Osteoblast (primary cell): ENCODE results near the gene GRK3. TPM values are rescaled to one million over a fixed set of nuclear protein-coding genes. Genes with fewer than 3 reads are reported as not detected.

Experiments used
- DNase-seq: peaks from one replicate; pipeline ENCODE4 v3.0.0; 2011; ENCODE audit warnings: low spot score, mixed read lengths; ENCODE audit not compliant: insufficient read length; ENCODE audit errors: missing footprints
- H2AFZ ChIP-seq: 2 replicates; pipeline ENCODE4 v1.6.0; 2011; ENCODE audit warnings: mild to moderate bottlenecking, low read length
- H3K27ac ChIP-seq: 2 replicates; pipeline ENCODE4 v1.5.1; 2011; ENCODE audit warnings: mild to moderate bottlenecking, low read depth, low read length, moderate library complexity
- H3K27me3 ChIP-seq: 2 replicates; pipeline ENCODE4 v1.6.0; 2012; ENCODE audit warnings: mild to moderate bottlenecking, control low read depth, inconsistent platforms, low read length, moderate library complexity; ENCODE audit not compliant: insufficient read depth
- H3K36me3 ChIP-seq: 2 replicates; pipeline ENCODE4 v1.5.1; 2011; ENCODE audit warnings: mild to moderate bottlenecking, low read length, control low read depth, moderate library complexity; ENCODE audit not compliant: insufficient read depth
- H3K4me1 ChIP-seq: 2 replicates; pipeline ENCODE4 v1.5.1; 2011; ENCODE audit warnings: mild to moderate bottlenecking, low read length, control low read depth, moderate library complexity; ENCODE audit not compliant: insufficient read depth
- H3K4me2 ChIP-seq: 2 replicates; pipeline ENCODE4 v1.6.0; 2011; ENCODE audit warnings: mild to moderate bottlenecking, low read length; ENCODE audit not compliant: insufficient read depth
- H3K4me3 ChIP-seq: fragments of 200-600 bp; sonication (generic); 3 replicates; pipeline ENCODE4 v1.5.1; 2012; ENCODE audit warnings: mild to moderate bottlenecking, low read length, inconsistent platforms; ENCODE audit not compliant: insufficient read depth
- H3K79me2 ChIP-seq: 2 replicates; pipeline ENCODE4 v1.6.0; 2012; ENCODE audit warnings: mild to moderate bottlenecking, low read length, control low read depth, inconsistent platforms; ENCODE audit not compliant: insufficient read depth
- H3K9me3 ChIP-seq: 2 replicates; pipeline ENCODE4 v1.5.1; 2011; ENCODE audit warnings: low read depth, low read length, control low read depth
- H4K20me1 ChIP-seq: 2 replicates; pipeline ENCODE4 v1.6.0; 2012; ENCODE audit warnings: mild to moderate bottlenecking, low read length, control low read depth; ENCODE audit not compliant: insufficient read depth
- total RNA-seq: library from RNA; depleted of rRNA; stranded (reverse); fragments of >200 nt; gene quantifications from 2 replicates; pipeline ENCODE4 v1.2.3, GENCODE V29; 2012
- TF ChIP-seq, protein P1 (sequence below): IDR thresholded peaks from 2 replicates; pipeline ENCODE4 v1.5.1; 2011; ENCODE audit warnings: mild to moderate bottlenecking, low read depth, low read length, moderate library complexity; ENCODE audit errors: extremely low read depth

Gene GRK3
- total RNA-seq, 1 donor = 1.8 TPM

DNA sequence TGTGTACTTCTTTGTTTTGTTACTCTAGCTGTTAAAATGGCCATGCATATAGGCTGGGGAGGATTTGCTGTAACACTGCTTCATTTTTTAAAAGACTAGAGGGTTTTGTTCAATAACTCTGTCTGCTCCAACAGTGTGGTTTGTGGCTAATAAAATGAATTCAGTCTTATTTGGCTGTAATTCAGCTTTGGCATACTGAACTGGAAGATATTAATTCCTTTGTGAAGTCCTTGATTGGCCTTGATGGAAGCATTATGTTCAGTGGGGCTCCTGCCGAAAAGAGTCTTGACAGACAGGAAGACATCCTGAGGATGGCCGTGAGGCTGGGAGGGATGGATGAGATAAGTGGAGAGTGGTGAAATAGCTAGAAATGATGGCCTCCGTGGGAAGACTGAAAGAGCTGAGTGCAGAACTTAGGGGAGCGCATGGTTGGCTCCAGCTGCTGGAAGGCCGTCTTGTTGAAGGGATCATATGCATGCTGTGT, 132.7 kb downstream of the GRK3 start:
- no peak overlapping the region for H2AFZ ChIP-seq
- peak; percentile 17 for DNase-seq

DNA sequence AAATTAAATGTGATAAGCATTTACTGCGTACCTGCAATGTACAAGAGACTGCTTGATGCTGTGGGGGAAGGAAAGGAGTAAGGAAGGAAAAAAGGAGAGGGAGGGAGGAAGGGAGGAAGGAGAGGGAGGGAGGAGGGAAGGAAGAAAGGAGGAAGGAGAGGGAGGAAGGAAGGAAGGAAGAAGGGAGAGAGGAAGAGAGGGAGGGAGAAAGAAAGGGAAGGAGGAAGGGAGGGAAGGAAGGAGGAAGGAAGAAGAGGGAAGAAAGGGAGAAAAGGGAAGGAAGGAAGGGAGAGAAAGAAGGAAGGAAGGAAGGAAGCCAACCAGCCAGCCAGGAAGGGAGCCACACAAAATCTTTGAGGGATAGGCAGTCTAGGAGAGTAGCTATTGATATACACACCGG, 133.5 kb downstream of the GRK3 start:
- Histone ChIP-seq H3K27ac (no peak overlapping the region), H3K4me2 (no peak overlapping the region), H2AFZ (no peak overlapping the region), H4K20me1 (no peaks in the 10 kb centered on the region), H3K4me1 (no peaks in the 10 kb centered on the region), H3K79me2 (no peaks in the 10 kb centered on the region), H3K27me3 (no peaks in the 10 kb centered on the region), H3K4me3 (no peak overlapping the region), H3K36me3 (no peaks in the 10 kb centered on the region), H3K9me3 (no peaks in the 10 kb centered on the region)
- no peak for DNase-seq
- TF ChIP-seq, protein P1, sequence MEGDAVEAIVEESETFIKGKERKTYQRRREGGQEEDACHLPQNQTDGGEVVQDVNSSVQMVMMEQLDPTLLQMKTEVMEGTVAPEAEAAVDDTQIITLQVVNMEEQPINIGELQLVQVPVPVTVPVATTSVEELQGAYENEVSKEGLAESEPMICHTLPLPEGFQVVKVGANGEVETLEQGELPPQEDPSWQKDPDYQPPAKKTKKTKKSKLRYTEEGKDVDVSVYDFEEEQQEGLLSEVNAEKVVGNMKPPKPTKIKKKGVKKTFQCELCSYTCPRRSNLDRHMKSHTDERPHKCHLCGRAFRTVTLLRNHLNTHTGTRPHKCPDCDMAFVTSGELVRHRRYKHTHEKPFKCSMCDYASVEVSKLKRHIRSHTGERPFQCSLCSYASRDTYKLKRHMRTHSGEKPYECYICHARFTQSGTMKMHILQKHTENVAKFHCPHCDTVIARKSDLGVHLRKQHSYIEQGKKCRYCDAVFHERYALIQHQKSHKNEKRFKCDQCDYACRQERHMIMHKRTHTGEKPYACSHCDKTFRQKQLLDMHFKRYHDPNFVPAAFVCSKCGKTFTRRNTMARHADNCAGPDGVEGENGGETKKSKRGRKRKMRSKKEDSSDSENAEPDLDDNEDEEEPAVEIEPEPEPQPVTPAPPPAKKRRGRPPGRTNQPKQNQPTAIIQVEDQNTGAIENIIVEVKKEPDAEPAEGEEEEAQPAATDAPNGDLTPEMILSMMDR = no peak

More for the DNA sequence above, 132.7 kb downstream of the GRK3 start:
- Histone ChIP-seq H4K20me1 (no peaks in the 10 kb centered on the region), H3K9me3 (no peaks in the 10 kb centered on the region), H3K4me1 (no peaks in the 10 kb centered on the region), H3K27me3 (no peaks in the 10 kb centered on the region), H3K79me2 (no peaks in the 10 kb centered on the region), H3K4me2 (no peak overlapping the region), H3K4me3 (no peak overlapping the region), H3K27ac (no peak overlapping the region), H3K36me3 (no peaks in the 10 kb centered on the region)
- TF ChIP-seq, protein P1 = no peak

DNA sequence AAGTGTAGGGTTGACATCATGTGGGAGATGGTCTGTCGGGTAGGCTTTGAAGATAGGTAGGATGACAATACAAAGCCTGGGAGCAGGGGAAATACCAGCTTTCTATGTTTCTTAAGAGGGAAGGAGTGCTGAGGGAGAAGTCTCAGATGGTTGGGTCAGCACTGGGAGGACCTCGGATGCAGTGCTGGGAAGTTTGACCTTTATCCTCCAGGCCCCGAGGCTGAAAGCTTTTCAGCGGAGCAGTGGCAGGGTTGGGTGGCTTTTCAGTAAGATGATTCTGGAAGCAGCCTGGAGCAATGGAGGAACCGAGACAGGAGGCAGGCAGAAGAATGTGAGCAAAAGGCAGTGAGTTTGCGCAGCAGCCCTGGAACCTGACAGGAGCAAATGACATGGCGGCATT, 134.0 kb downstream of the GRK3 start:
- Histone ChIP-seq H3K36me3 (no peaks in the 10 kb centered on the region), H3K79me2 (no peaks in the 10 kb centered on the region), H3K4me1 (no peaks in the 10 kb centered on the region), H3K4me3 (no peak overlapping the region), H3K4me2 (no peak overlapping the region), H3K9me3 (no peaks in the 10 kb centered on the region), H3K27ac (no peak overlapping the region), H4K20me1 (no peaks in the 10 kb centered on the region), H3K27me3 (no peaks in the 10 kb centered on the region), H2AFZ (no peak overlapping the region)
- peak; percentile 59 for DNase-seq
- TF ChIP-seq, protein P1 = no peak

DNA sequence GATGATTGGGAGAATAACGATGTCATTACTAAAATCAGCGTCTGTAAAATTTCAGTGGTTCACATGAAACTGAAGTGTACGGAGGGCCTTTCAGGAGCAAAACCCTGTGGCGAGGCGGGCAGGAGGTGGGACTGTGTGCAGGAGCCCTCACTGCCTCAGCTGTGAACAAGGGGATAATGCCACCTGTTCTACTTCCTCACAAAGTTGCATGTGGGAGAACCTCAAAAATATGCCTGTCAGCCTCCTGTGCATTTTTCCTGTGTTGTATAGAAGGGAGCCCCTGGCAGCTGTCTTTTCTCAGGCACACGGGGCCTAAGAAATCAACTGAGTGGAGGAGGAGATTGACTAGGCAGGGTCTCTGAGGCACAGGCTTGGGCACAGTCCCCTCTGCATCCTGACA, 134.5 kb downstream of the GRK3 start:
- H3K4me2 ChIP-seq = no peak overlapping the region
- H3K36me3 ChIP-seq = no peaks in the 10 kb centered on the region
- H3K4me3 ChIP-seq = no peak overlapping the region
- no peaks in the 10 kb centered on the region for H3K4me1 ChIP-seq
- H4K20me1 ChIP-seq = no peaks in the 10 kb centered on the region
- no peaks in the 10 kb centered on the region for H3K79me2 ChIP-seq
- H2AFZ ChIP-seq = no peak overlapping the region
- no peaks in the 10 kb centered on the region for H3K27me3 ChIP-seq
- TF ChIP-seq, protein P1 = no peak
- peak; percentile 21 for DNase-seq
- no peak overlapping the region for H3K27ac ChIP-seq
- H3K9me3 ChIP-seq = no peaks in the 10 kb centered on the region
